ENCODE measurements around the gene GJD4. TPM values are rescaled to one million over a fixed set of nuclear protein-coding genes. Genes with fewer than 3 reads are reported as not detected.

GJD4 gene
- total RNA-seq, 1 experiment from 2014 or later: 0.06 TPM

- peak; percentile 64 for DNase-seq (ENCODE audit: low read depth)
These were observed 21.9 kb downstream of the GJD4 start for GRCh38 chr10:35626971-35627507.

- DNase-seq (ENCODE audit: low read depth): no peak
These were observed 26.3 kb downstream of the GJD4 start for GRCh38 chr10:35631404-35631803.

- no peak for DNase-seq (ENCODE audit: low read depth)
These were observed 26.9 kb downstream of the GJD4 start for GRCh38 chr10:35632027-35632426.

- DNase-seq (ENCODE audit: low read depth): no peak
These were observed 28.2 kb downstream of the GJD4 start for GRCh38 chr10:35633006-35633980.

GRCh38 chr10:35635576-35635975, 30.4 kb downstream of the GJD4 start:
- DNase-seq (ENCODE audit: low read depth): peak; percentile 67

- no peak for DNase-seq (ENCODE audit: low read depth)
These were observed 31.8 kb downstream of the GJD4 start for GRCh38 chr10:35636956-35637355.

GRCh38 chr10:35637462-35637861, 32.3 kb downstream of the GJD4 start:
- no peak for DNase-seq (ENCODE audit: low read depth)

- no peak for DNase-seq (ENCODE audit: low read depth)
These were observed 33.0 kb downstream of the GJD4 start for GRCh38 chr10:35638101-35638500.

- no peak for DNase-seq (ENCODE audit: low read depth)
These were observed 34.0 kb downstream of the GJD4 start for GRCh38 chr10:35639021-35639727.

GRCh38 chr10:35639728-35640401, 34.7 kb downstream of the GJD4 start:
- DNase-seq (ENCODE audit: low read depth): no peak

GRCh38 chr10:35640474-35640873, 35.3 kb downstream of the GJD4 start:
- DNase-seq (ENCODE audit: low read depth): peak; percentile 59

- peak; percentile 80 for DNase-seq (ENCODE audit: low read depth)
These were observed 36.0 kb downstream of the GJD4 start for GRCh38 chr10:35640951-35641675.

- DNase-seq (ENCODE audit: low read depth): peak; percentile 21
These were observed 36.5 kb downstream of the GJD4 start for GRCh38 chr10:35641676-35642034.

- DNase-seq (ENCODE audit: low read depth): peak; percentile 86
These were observed 37.1 kb downstream of the GJD4 start, which contains the start of gene FZD8 for GRCh38 chr10:35642035-35642792. FZD8 (minus strand) TSS chr10:35642296; CDS start chr10:35641429, 867 bp downstream.

- no peak for DNase-seq (ENCODE audit: low read depth)
These were observed 37.6 kb downstream of the GJD4 start for GRCh38 chr10:35642793-35643114.

GRCh38 chr10:35643151-35644049, 38.3 kb downstream of the GJD4 start:
- DNase-seq (ENCODE audit: low read depth): peak; percentile 48

- DNase-seq (ENCODE audit: low read depth): no peak
These were observed 39.2 kb downstream of the GJD4 start for GRCh38 chr10:35644050-35644950.

GRCh38 chr10:35650894-35651293, 45.8 kb downstream of the GJD4 start:
- DNase-seq (ENCODE audit: low read depth): no peak

Data from LHCN-M2 (cell line).